SH-SY5Y (cell line): Measurements from ENCODE around the gene SYT3.

Source experiments
- GATA2 ChIP-seq: IDR thresholded peaks from 2 replicates; pipeline ENCODE4 v1.6.1; 2011; ENCODE audit warnings: mild to moderate bottlenecking, low read depth, low read length
- GATA3 ChIP-seq: IDR thresholded peaks from 2 replicates; pipeline ENCODE4 v1.6.1; 2011; ENCODE audit warnings: low read depth, mild to moderate bottlenecking, low read length, moderate library complexity

DNA sequence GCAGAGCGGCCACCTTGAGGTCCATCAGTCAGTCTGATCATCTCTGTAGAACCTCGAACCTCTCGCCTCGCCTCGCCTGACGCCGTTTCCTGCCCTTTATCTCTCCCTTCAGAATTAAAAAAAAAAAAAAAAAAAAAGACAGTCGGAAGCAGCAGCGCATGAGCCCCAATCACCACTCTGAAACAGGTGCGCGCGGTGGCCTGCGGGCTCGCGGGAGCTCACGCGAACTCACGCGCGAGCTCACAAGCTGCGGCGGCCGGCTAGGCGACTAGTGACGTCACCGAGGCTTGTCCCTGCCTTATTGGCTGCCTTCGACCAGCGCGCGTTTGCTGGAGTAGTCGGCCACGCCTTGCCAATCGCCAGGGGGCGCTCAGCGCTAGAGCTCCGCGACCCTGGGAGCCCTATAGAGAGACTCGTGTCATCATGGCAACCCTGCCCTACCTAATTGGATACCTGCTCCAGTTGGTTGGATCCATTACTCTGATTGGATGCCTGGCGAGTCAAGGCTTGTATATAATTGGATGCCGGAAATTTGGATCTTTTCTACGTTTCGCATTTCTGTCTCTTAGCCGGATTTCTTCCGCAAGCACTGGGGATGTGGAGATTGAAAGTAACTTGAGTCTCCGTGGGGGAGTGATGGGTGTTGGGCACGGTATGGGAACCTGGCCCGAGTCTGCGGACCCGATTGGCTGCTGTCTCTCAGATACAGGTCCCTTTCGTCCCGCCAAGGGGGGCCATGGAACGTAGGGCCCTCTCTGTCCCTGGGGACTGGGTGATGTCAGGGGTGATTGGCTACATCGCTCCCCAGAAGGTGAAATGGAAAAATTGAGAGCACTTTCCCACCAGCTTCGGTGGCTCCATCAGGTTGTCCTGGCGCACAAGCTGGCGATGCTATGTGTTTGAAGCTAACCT is 31.6 kb downstream of the SYT3 start:
- TF ChIP-seq GATA3 (no peak), GATA2 (no peak)
